ENCODE data around the gene PRKD1. TPM values are rescaled to one million over a fixed set of nuclear protein-coding genes. Genes with fewer than 3 reads are reported as not detected.

The PRKD1 gene
- total and polyA plus RNA-seq, 7 donors, result 0.65 to 2.5 (median 1.5) TPM

DNA sequence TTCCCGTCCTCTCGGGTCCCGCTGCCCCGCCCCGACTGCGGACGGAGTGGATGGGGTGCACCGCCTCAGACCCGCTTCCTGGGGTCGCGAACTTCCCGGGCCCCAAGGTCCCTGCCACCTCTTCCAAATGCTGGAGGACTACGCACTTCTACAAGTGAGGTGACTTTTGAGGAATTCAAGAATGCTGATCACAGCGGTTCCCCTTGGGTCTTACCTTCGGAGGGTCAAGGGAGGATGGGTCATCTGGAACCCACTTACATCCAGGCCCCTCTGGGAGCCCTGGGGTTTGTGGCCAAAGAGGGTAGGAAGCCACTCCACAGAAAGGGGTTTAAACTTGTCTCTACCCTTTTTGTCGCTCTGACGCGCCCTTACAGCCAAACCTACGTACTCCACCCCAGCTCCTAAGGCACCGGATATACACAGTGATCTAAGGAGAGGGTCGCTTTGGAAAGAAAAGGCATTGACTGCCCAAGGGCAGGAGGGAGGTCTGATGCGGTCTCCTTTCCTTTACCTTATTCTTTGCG, 532 bp upstream of the PRKD1 start:
- intact Hi-C loops (cut with DNase I), result no loop called here
- Histone ChIP-seq H3K36me3 (ENCODE audit: insufficient read depth in 1 of 2, low read depth in 1 of 2) (no peaks in the 10 kb centered on the region), H3K27me3 (ENCODE audit: insufficient read depth in 3 of 3, low read length in 2 of 3) (no peaks in the 10 kb centered on the region), H3K9me3 (no peaks in the 10 kb centered on the region), H3K4me1 (peaks cover 12% of the 10 kb centered on the region), H3K27ac (peak overlapping the region; percentile 49), H3K4me3 (peak overlapping the region; percentile 67)
- DNase-seq, result no peak
- 33 to 46% (median 36%) methylated on average over 16 to 23 of the region's 23 CpGs for WGBS, 3 donors
- TF ChIP-seq, protein P1, sequence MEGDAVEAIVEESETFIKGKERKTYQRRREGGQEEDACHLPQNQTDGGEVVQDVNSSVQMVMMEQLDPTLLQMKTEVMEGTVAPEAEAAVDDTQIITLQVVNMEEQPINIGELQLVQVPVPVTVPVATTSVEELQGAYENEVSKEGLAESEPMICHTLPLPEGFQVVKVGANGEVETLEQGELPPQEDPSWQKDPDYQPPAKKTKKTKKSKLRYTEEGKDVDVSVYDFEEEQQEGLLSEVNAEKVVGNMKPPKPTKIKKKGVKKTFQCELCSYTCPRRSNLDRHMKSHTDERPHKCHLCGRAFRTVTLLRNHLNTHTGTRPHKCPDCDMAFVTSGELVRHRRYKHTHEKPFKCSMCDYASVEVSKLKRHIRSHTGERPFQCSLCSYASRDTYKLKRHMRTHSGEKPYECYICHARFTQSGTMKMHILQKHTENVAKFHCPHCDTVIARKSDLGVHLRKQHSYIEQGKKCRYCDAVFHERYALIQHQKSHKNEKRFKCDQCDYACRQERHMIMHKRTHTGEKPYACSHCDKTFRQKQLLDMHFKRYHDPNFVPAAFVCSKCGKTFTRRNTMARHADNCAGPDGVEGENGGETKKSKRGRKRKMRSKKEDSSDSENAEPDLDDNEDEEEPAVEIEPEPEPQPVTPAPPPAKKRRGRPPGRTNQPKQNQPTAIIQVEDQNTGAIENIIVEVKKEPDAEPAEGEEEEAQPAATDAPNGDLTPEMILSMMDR (IDR thresholded peaks at IDR 0.05), result no peak
- peak in 2 of 4 donors; percentile 11 to 20 for ATAC-seq

DNA sequence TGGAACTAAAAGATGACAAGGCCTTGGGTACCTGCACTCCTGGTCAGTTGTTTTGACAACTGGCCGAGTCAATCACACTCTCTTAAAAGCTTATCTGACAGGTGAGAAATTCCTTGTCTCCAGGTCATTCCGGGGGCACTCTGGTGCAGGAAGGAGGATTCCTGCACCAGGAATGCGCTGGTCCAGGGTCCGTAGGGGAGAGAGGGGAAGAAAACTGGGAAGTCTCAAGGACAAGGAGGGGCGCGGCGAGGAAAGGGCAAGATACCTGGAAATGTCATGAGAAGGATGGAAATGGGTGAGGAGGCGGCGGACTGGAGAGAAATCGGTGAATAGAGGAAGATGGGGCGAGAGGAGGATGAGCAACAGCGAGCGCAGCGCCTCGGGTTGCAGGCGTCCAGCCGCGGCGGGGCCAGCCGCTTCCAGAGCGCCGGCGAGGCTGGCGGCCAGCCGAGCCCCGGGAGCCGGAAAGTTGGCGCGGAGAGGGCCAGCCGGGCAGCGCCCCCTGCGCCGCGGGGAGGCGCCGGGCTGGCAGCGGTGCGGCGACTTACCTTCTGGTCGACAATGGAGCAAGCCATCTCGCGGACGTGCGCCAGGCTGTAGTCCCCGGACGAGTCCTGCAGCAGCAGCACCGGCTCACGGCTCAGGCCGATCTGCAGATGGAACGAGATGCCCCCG, 809 bp downstream of the PRKD1 start:
- Histone ChIP-seq H3K27me3 (ENCODE audit: insufficient read depth in 3 of 3, low read length in 2 of 3) (no peaks in the 10 kb centered on the region), H3K27ac (peak overlapping the region; percentile 49), H3K4me1 (peaks cover 12% of the 10 kb centered on the region), H3K36me3 (ENCODE audit: insufficient read depth in 1 of 2, low read depth in 1 of 2) (no peaks in the 10 kb centered on the region), H3K4me3 (peak overlapping the region; percentile 67), H3K9me3 (no peaks in the 10 kb centered on the region)
- 0 to 1% (median 0%) methylated on average over 45 to 51 of the region's 51 CpGs for WGBS, 3 donors
- peak; percentile 50 to 82 (median 70) for ATAC-seq
- DNase-seq, result peak; percentile 56 to 82
- intact Hi-C loops (cut with DNase I), result no loop called here
- TF ChIP-seq, protein P1 (IDR thresholded peaks at IDR 0.05), result no peak

GRCh38 chr14:29926228-29926627, 1.4 kb downstream of the PRKD1 start:
- DNase-seq (no peak), ATAC-seq (no peak)
- TF ChIP-seq, protein P1 (IDR thresholded peaks at IDR 0.05), result no peak
- Histone ChIP-seq H3K27me3 (ENCODE audit: insufficient read depth in 3 of 3, low read length in 2 of 3) (no peaks in the 10 kb centered on the region), H3K4me3 (peak overlapping the region; percentile 67), H3K27ac (no peak overlapping the region), H3K4me1 (peaks cover 12% of the 10 kb centered on the region), H3K36me3 (ENCODE audit: insufficient read depth in 1 of 2, low read depth in 1 of 2) (no peaks in the 10 kb centered on the region), H3K9me3 (no peaks in the 10 kb centered on the region)
- 16 to 24% (median 22%) methylated on average over 8 of the region's 8 CpGs for WGBS, 3 donors
- intact Hi-C loops (cut with DNase I), result no loop called here

- H3K4me3 ChIP-seq, result no peak overlapping the region
- intact Hi-C loops (cut with DNase I), result no loop called here
- H3K4me1 ChIP-seq, result peaks cover 12% of the 10 kb centered on the region
- ATAC-seq (no peak), DNase-seq (no peak)
- TF ChIP-seq, protein P1 (IDR thresholded peaks at IDR 0.05), result no peak
- no peaks in the 10 kb centered on the region for H3K27me3 ChIP-seq (ENCODE audit: insufficient read depth in 3 of 3, low read length in 2 of 3)
- 45 to 60% (median 50%) methylated on average over 3 of the region's 3 CpGs for WGBS, 3 donors
- H3K27ac ChIP-seq, result no peak overlapping the region
- no peaks in the 10 kb centered on the region for H3K36me3 ChIP-seq (ENCODE audit: insufficient read depth in 1 of 2, low read depth in 1 of 2)
- no peaks in the 10 kb centered on the region for H3K9me3 ChIP-seq
Observed at GRCh38 chr14:29925736-29926135, 1.9 kb downstream of the PRKD1 start.
